H1 (cell line): ENCODE results near the gene MYH9. TPM values are rescaled to one million over a fixed set of nuclear protein-coding genes. Genes with fewer than 3 reads are reported as not detected.

Experiments used
- EP300 ChIP-seq, 2 experiments: IDR thresholded peaks; 1 replicate in 1 of 2; 2 replicates in 1 of 2; pipeline ENCODE4 v1.6.1; 2011 to 2012; ENCODE audit warnings: low read depth in 2 of 2, low read length in 2 of 2, mild to moderate bottlenecking in 2 of 2, borderline replicate concordance in 1 of 2, inconsistent platforms in 1 of 2, moderate library complexity in 1 of 2
- MAFK ChIP-seq: IDR thresholded peaks from 2 replicates; pipeline ENCODE4 v1.6.1; 2012; ENCODE audit warnings: low read depth, mild to moderate bottlenecking, improper control_type of control experiment, low read length
- NANOG ChIP-seq: IDR thresholded peaks from 2 replicates; pipeline ENCODE4 v1.6.1; 2011; ENCODE audit warnings: low read length, low read depth, mild to moderate bottlenecking, inconsistent platforms; ENCODE audit not compliant: insufficient read depth, poor library complexity, severe bottlenecking
- PHF8 ChIP-seq: fragments of 200-600 bp; sonication (generic); conservative IDR thresholded peaks from 2 replicates; pipeline ENCODE4 v1.7.1; 2012; ENCODE audit warnings: low read depth, mild to moderate bottlenecking, inconsistent platforms, low read length, moderate library complexity
- SAP30 ChIP-seq: fragments of 300-600 bp; sonication (generic); IDR thresholded peaks from 2 replicates; pipeline ENCODE4 v1.7.1; 2012; ENCODE audit warnings: low read length, moderate library complexity, mild to moderate bottlenecking, inconsistent platforms; ENCODE audit not compliant: insufficient read depth, insufficient replicate concordance
- polyA plus RNA-seq, 7 experiments: library from polyadenylated mRNA; depleted of rRNA in 3 of 7; stranded (reverse) in 5 of 7; unstranded in 2 of 7; fragments of >200 nt in 5 of 7; fragments of 200-250 nt in 2 of 7; gene quantifications; 1 replicate in 5 of 7; 2 replicates in 1 of 7; 4 replicates in 1 of 7; pipeline versions ENCODE4 v1.2.1 to v1.2.3, GENCODE V29; 2011 to 2013; ENCODE audit warnings: missing spikeins in 2 of 7, mixed read lengths in 2 of 7
- total RNA-seq: library from RNA; stranded (reverse); fragmentation: NEBNext Ultra II Directional; extraction: Animal tissue kit (Norgen Biotek cat#: 25700); gene quantifications from 2 replicates; pipeline ENCODE4 v1.2.1, GENCODE V29; 2021

Gene MYH9
- total and polyA plus RNA-seq, 2 of the 8 experiments (the other 6 are each of a cell fraction or from before 2014, with no cell fraction given) = 24.9 to 322 TPM

DNA sequence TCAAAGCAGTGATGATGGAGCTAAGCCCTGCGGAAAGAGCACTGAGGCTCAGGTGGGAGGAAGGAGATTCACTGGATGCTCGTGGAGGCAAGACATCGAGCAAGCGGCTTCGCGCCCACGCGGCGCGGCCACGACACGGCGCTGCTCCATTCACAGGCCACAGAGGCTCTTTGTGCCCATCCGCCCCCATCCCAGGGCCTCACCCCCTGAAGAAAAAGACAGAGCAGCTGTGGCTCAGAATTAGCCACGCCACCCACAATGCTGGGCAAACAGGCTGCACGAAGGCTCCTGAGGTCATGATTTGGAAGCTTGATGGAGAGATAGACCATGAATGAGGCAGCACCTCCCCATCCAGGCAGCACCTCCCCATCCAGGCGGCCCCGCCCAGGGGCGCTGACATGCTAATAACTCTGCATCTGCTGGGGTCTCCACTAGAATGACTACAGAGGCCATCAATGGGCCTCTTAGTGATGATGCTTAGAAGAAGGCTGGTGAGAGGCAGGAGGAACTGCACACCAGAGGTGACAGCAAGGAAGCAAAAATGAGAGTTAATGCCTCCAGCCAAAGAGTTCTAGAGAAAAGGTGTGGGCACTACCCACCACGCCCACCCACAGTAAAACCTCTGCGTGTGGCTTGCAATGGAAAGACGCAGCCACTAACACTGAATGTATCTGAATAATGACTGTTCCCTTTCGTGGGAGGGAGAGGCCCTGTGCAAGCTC lies 43.5 kb downstream of the MYH9 start (continued):
- TF ChIP-seq SAP30 (no peak), MAFK (no peak), PHF8 (no peak), NANOG (no peak), EP300 (IDR thresholded peaks at IDR 0.05; ENCODE audit: borderline replicate concordance in 1 of 2, low read depth in 2 of 2, low read length in 2 of 2) (no peak)
